ENCODE results near the gene RNF207.

GRCh38 chr1:6162341-6162740 is 43.6 kb upstream of the RNF207 start:
- TF ChIP-seq RAD21 (IDR thresholded peaks at IDR 0.05; ENCODE audit: low read length) (no peak), MXI1 (IDR thresholded peaks at IDR 0.05; ENCODE audit: borderline replicate concordance, low read depth, low read length) (no peak), CTCF (conservative IDR thresholded peaks at IDR 0.05; ENCODE audit: low read depth, low read length) (no peak), MAZ (IDR thresholded peaks at IDR 0.05; ENCODE audit: borderline replicate concordance, low read depth, low read length) (no peak), BHLHE40 (IDR thresholded peaks at IDR 0.05; ENCODE audit: low read depth, low read length) (no peak), POLR2A (IDR thresholded peaks at IDR 0.05; ENCODE audit: low read depth, low read length) (no peak)
